ENCODE results near the gene PLA2R1.

Gene PLA2R1

DNA sequence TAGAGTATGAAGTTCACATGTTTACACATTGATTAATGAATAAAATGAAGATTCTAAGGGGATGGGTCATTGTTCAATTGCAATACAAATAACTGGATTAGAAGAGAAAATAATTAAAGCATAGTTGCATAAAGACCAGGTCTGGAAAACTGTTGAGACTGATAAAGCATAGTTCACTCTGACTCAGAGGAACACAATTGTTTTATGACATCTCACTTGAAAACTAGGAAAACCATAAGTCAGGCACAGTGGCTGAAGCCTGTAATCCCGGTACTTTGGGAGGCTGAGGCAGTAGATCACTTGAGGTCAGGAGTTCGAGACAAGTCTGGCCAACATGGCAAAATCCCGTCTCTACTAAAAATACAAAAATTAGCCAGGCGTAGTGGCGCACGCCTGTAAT is 46.7 kb downstream of the PLA2R1 start:
- no peak overlapping the region for H3K27ac ChIP-seq (ENCODE audit: low read depth, low read length, poor library complexity, severe bottlenecking)
- H3K4me3 ChIP-seq (ENCODE audit: low read depth, low read length, poor library complexity, severe bottlenecking), result no peak overlapping the region
- H4K20me1 ChIP-seq (ENCODE audit: insufficient read depth, low read length), result no peaks in the 10 kb centered on the region
- H3K9me3 ChIP-seq (ENCODE audit: low read length), result no peaks in the 10 kb centered on the region
- no peaks in the 10 kb centered on the region for H3K79me2 ChIP-seq (ENCODE audit: insufficient read depth, low read length)
- TF ChIP-seq, protein P1, sequence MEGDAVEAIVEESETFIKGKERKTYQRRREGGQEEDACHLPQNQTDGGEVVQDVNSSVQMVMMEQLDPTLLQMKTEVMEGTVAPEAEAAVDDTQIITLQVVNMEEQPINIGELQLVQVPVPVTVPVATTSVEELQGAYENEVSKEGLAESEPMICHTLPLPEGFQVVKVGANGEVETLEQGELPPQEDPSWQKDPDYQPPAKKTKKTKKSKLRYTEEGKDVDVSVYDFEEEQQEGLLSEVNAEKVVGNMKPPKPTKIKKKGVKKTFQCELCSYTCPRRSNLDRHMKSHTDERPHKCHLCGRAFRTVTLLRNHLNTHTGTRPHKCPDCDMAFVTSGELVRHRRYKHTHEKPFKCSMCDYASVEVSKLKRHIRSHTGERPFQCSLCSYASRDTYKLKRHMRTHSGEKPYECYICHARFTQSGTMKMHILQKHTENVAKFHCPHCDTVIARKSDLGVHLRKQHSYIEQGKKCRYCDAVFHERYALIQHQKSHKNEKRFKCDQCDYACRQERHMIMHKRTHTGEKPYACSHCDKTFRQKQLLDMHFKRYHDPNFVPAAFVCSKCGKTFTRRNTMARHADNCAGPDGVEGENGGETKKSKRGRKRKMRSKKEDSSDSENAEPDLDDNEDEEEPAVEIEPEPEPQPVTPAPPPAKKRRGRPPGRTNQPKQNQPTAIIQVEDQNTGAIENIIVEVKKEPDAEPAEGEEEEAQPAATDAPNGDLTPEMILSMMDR (IDR thresholded peaks at IDR 0.05; ENCODE audit: low read length), result no peak
- TF ChIP-seq EZH2 (IDR thresholded peaks at IDR 0.05; ENCODE audit: borderline replicate concordance, low read length), result no peak
- no peak overlapping the region for H3K9ac ChIP-seq (ENCODE audit: low read length)
- no peaks in the 10 kb centered on the region for H3F3A ChIP-seq (ENCODE audit: insufficient read depth, low read length)
- no peak overlapping the region for H2AFZ ChIP-seq (ENCODE audit: low read length)
- no peaks in the 10 kb centered on the region for H3K27me3 ChIP-seq (ENCODE audit: insufficient read depth, low read length)
- H3K36me3 ChIP-seq (ENCODE audit: insufficient read depth, low read length), result no peaks in the 10 kb centered on the region
- no peaks in the 10 kb centered on the region for H3K9me2 ChIP-seq (ENCODE audit: low read depth, low read length)
- no peak overlapping the region for H3K4me2 ChIP-seq (ENCODE audit: low read length)
- no peaks in the 10 kb centered on the region for H3K4me1 ChIP-seq (ENCODE audit: insufficient read depth, low read length, severe bottlenecking)

DNA sequence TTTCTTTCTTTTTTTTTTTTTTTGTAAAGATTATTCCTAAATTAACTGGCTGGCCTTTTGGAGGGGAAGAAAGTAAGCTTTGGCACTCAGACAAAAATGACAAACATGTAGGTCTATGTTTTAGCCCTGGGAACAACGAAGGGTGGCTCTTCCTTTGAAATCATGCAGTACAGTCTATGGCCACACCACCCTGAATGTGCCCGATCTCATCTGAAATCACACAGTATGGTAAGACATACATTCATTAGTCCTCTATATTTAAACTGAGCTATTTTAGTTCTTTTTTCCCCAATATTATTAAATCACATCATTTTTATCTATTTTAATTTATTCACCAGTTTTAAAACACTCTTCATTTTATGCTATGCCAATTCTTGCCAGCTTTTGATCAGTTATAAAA is 48.2 kb downstream of the PLA2R1 start:
- TF ChIP-seq, protein P1 (IDR thresholded peaks at IDR 0.05; ENCODE audit: low read length), result no peak
- no peak for TF ChIP-seq EZH2 (IDR thresholded peaks at IDR 0.05; ENCODE audit: borderline replicate concordance, low read length)
- Histone ChIP-seq H3K4me3 (ENCODE audit: low read depth, low read length, poor library complexity, severe bottlenecking) (no peak overlapping the region), H3K27me3 (ENCODE audit: insufficient read depth, low read length) (no peaks in the 10 kb centered on the region), H4K20me1 (ENCODE audit: insufficient read depth, low read length) (no peaks in the 10 kb centered on the region), H3F3A (ENCODE audit: insufficient read depth, low read length) (no peaks in the 10 kb centered on the region), H3K9me2 (ENCODE audit: low read depth, low read length) (no peaks in the 10 kb centered on the region), H3K9me3 (ENCODE audit: low read length) (no peaks in the 10 kb centered on the region), H3K27ac (ENCODE audit: low read depth, low read length, poor library complexity, severe bottlenecking) (no peak overlapping the region), H3K36me3 (ENCODE audit: insufficient read depth, low read length) (no peaks in the 10 kb centered on the region), H3K4me1 (ENCODE audit: insufficient read depth, low read length, severe bottlenecking) (no peaks in the 10 kb centered on the region), H2AFZ (ENCODE audit: low read length) (no peak overlapping the region), H3K9ac (ENCODE audit: low read length) (no peak overlapping the region), H3K4me2 (ENCODE audit: low read length) (no peak overlapping the region), H3K79me2 (ENCODE audit: insufficient read depth, low read length) (no peaks in the 10 kb centered on the region)

DNA sequence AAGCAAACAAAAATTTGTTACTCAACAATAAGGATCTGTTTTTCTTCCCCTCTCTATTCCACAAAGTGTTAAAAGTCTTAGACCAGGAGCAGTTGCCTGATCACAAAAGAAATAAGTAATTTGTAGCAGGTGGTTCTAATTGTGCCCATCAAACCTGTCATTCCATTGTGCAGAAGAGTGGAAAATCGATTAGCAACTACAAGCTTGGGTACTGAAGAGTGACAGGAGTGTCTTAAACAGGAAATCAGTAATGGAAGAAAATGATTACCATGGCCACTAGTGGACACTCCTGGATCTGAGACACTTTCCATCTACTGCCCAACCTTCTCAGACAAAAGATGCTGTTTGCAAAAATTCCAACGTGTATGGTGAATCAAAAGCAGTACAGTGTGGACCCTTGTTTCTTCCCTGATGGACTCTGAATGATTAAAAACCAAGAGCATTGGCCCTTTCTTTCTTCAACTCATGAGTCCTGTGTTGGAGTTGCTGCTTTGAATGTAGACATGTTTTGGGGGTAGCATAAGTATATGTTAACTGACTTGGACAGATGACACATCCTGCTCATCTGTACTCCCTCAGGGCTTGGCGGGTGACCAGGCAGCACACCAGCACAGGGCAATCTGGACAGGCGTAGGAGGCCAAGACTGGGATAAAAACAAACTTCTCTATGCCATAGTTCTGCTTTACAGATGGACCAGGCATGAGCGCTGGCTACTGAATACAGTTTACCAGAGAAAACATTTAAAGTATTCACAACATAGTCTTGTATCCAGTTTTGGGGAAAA is 51.9 kb downstream of the PLA2R1 start:
- Histone ChIP-seq H3K4me3 (ENCODE audit: low read depth, low read length, poor library complexity, severe bottlenecking) (no peak overlapping the region), H4K20me1 (ENCODE audit: insufficient read depth, low read length) (no peaks in the 10 kb centered on the region), H3F3A (ENCODE audit: insufficient read depth, low read length) (no peaks in the 10 kb centered on the region), H3K4me1 (ENCODE audit: insufficient read depth, low read length, severe bottlenecking) (no peaks in the 10 kb centered on the region), H3K9me3 (ENCODE audit: low read length) (no peaks in the 10 kb centered on the region), H3K79me2 (ENCODE audit: insufficient read depth, low read length) (no peaks in the 10 kb centered on the region), H3K36me3 (ENCODE audit: insufficient read depth, low read length) (no peaks in the 10 kb centered on the region), H3K27me3 (ENCODE audit: insufficient read depth, low read length) (no peaks in the 10 kb centered on the region), H3K27ac (ENCODE audit: low read depth, low read length, poor library complexity, severe bottlenecking) (no peak overlapping the region), H3K9me2 (ENCODE audit: low read depth, low read length) (no peaks in the 10 kb centered on the region), H3K9ac (ENCODE audit: low read length) (no peak overlapping the region), H2AFZ (ENCODE audit: low read length) (no peak overlapping the region), H3K4me2 (ENCODE audit: low read length) (no peak overlapping the region)
- TF ChIP-seq, protein P1 (IDR thresholded peaks at IDR 0.05; ENCODE audit: low read length), result no peak
- TF ChIP-seq EZH2 (IDR thresholded peaks at IDR 0.05; ENCODE audit: borderline replicate concordance, low read length), result no peak
